ENCODE data around the gene CDKL2. TPM values are rescaled to one million over a fixed set of nuclear protein-coding genes. Genes with fewer than 3 reads are reported as not detected.

The CDKL2 gene
- total and polyA plus RNA-seq, 2 of the 8 experiments (the other 6 are each of a cell fraction or from before 2014, with no cell fraction given), result 1.4 to 2.1 TPM

DNA sequence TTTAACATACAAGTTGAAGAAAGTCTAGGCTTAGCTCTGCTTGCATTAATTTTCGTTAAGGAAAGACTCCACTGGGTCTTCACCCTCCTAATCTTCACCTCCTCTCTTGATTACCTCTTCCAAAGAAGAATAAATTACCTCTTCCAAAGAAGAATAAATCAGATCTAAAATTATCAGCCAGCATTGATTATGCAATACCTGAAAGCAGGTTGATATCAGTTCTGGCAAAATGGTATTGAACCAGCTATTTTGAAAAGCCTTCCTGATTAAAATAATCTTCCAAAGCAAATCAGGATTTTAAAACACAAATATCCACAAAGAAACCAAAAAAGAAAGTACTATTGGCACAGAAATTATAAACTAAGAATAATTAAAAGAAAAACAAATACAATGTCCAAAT lies 36.9 kb downstream of the CDKL2 start:
- H3K23me2 ChIP-seq (ENCODE audit: low read depth, low read length), result no peaks in the 10 kb centered on the region
- WGBS, 2 experiments (ENCODE audit: extremely low coverage in 1 of 2, insufficient coverage in 1 of 2, insufficient read length in 1 of 2, insufficient replicate concordance in 2 of 2, low coverage in 1 of 2, low lambda C conversion rate in 2 of 2, missing lambda C conversion rate in 1 of 2), result 95% methylated on average over 1 of the region's 1 CpG; no CpG with 5 or more reads in 1 of the 2 experiments
- no peak overlapping the region for H3K4me3 ChIP-seq (ENCODE audit: extremely low read depth in 1 of 4, insufficient read depth in 2 of 4, low read depth in 3 of 4, low read length in 4 of 4)

More for the DNA sequence above, 36.9 kb downstream of the CDKL2 start:
- Histone ChIP-seq H3K27me3 (replicated peaks in 1 of 4; ENCODE audit: control insufficient read depth in 3 of 4, extremely low read depth in 1 of 4, insufficient read depth in 3 of 4, low read length in 3 of 4) (no peaks in the 10 kb centered on the region), H3K18ac (ENCODE audit: extremely low read depth, low read length) (no peak overlapping the region), H2AFZ (ENCODE audit: low read length) (no peak overlapping the region), H2BK120ac (replicated peaks; ENCODE audit: low read depth, low read length) (no peak overlapping the region), H3K27ac (ENCODE audit: low read depth, low read length) (no peak overlapping the region), H2AK5ac (ENCODE audit: low read depth, low read length) (no peak overlapping the region), H4K8ac (ENCODE audit: extremely low read depth, insufficient read depth, low read length) (no peak overlapping the region), H3K14ac (ENCODE audit: insufficient read length) (no peak overlapping the region), H2BK5ac (ENCODE audit: low read depth, low read length) (no peak overlapping the region), H3K23ac (ENCODE audit: insufficient read length) (no peak overlapping the region), H3K56ac (replicated peaks; ENCODE audit: insufficient read length, low read depth, low read length) (no peak overlapping the region), H2BK15ac (ENCODE audit: low read length) (no peak overlapping the region), H3K79me1 (ENCODE audit: low read depth, low read length) (no peaks in the 10 kb centered on the region), H3K9me3 (ENCODE audit: insufficient read depth in 2 of 2, low read depth in 1 of 2, low read length in 1 of 2) (no peaks in the 10 kb centered on the region), H3K4ac (replicated peaks; ENCODE audit: insufficient read length, low read depth, low read length) (no peak overlapping the region), H4K5ac (ENCODE audit: insufficient read length, low read depth, low read length) (no peak overlapping the region), H3K36me3 (ENCODE audit: control insufficient read depth in 2 of 4, insufficient read depth in 4 of 4, low read length in 3 of 4) (no peaks in the 10 kb centered on the region), H2BK12ac (ENCODE audit: low read depth, low read length) (no peak overlapping the region), H3K9ac (replicated peaks in 1 of 4; ENCODE audit: extremely low read depth in 1 of 4, low read depth in 3 of 4, low read length in 3 of 4) (no peak overlapping the region), H2BK20ac (ENCODE audit: low read length) (no peak overlapping the region), H3K79me2 (ENCODE audit: control insufficient read depth in 1 of 2, insufficient read depth in 2 of 2, low read length in 2 of 2) (no peaks in the 10 kb centered on the region), H3K4me1 (replicated peaks in 1 of 4; ENCODE audit: control insufficient read depth in 3 of 4, insufficient read depth in 4 of 4, low read length in 3 of 4) (no peaks in the 10 kb centered on the region), H3K4me2 (ENCODE audit: insufficient read depth in 1 of 2, low read depth in 2 of 2, low read length in 2 of 2) (no peak overlapping the region), H4K91ac (replicated peaks; ENCODE audit: insufficient read length, low read length) (no peak overlapping the region), H4K20me1 (replicated peaks in 1 of 2; ENCODE audit: control insufficient read depth in 1 of 2, insufficient read depth in 2 of 2, low read length in 2 of 2) (no peaks in the 10 kb centered on the region)
- ChIA-PET CTCF (ENCODE audit: partially characterized antibody) (no interaction called here), POLR2A (ENCODE audit: partially characterized antibody) (no interaction called here)
- no peak for FAIRE-seq
- no peak for DNase-seq (ENCODE audit: low read depth in 1 of 2, low spot score in 2 of 2)
- TF ChIP-seq CEBPB (IDR thresholded peaks at IDR 0.05; ENCODE audit: low read depth, low read length), result peak; percentile 25; the same call in 1 of the 2 replicates
- TF ChIP-seq BACH1 (IDR thresholded peaks at IDR 0.05; ENCODE audit: low read length), result no peak
- no peak for TF ChIP-seq CBX8 (IDR thresholded peaks at IDR 0.05; ENCODE audit: borderline replicate concordance, low read depth, low read length)
- TF ChIP-seq, protein P1, sequence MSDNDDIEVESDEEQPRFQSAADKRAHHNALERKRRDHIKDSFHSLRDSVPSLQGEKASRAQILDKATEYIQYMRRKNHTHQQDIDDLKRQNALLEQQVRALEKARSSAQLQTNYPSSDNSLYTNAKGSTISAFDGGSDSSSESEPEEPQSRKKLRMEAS (IDR thresholded peaks at IDR 0.05), result no peak
- no peak for TF ChIP-seq RXRA (IDR thresholded peaks at IDR 0.05; ENCODE audit: insufficient read depth, low read depth, low read length)

Data from H1 (cell line).